ENCODE data around the gene TUBB4B.

TUBB4B gene

DNA sequence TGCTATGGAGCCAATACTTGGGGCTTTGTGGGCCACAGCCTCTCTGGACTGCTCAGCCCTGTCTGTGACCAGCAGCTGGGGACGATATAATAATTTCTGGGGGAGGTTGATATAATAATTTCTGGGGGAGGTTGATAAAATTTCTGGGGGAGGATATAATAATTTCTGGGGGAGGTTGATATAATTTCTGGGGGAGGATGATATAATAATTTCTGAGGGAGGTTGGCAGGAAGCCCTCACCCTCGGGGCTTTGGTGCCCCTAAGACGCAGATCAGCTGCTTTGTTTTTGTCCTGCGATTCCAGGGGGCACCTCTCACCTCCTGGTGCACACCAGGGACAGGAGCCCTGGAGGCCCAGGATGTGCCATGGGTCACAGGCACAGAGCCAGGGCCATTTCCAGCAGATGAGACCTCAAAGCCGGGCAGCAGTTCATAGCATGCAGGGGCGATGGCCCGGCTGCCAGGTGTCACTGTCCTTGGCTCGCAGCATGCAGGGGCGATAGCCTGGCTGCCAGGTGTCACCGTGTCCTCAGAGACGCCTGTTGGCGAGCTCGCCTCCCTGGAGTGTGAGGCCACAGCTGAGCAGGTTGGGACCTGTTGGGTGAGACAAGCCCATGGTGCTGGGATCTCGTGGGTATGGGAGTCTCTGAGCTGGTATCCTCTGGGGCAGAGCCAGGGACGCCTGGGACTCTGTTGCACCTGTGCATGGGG, 32.7 kb downstream of the TUBB4B start:
- no peak for DNase-seq

DNA sequence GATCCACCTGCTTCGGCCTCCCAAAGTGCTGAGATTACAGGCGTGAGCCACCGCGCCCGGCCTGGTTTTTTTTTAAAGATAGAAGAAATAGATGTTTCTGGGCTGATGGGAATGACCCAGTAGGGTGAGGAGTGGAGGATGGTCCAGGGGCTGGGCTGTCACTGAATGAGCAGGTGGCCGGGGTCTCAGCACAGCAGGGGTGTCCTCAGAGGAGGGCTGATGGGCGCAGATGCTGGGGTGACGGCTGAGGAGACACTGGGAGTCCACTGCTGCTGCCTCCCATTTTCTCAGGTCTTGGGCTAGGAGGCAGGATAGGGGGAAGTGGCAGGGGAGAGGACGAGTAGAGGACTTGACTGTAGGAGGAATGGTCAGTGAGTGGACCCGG, 34.1 kb downstream of the TUBB4B start:
- DNase-seq: no peak

DNA sequence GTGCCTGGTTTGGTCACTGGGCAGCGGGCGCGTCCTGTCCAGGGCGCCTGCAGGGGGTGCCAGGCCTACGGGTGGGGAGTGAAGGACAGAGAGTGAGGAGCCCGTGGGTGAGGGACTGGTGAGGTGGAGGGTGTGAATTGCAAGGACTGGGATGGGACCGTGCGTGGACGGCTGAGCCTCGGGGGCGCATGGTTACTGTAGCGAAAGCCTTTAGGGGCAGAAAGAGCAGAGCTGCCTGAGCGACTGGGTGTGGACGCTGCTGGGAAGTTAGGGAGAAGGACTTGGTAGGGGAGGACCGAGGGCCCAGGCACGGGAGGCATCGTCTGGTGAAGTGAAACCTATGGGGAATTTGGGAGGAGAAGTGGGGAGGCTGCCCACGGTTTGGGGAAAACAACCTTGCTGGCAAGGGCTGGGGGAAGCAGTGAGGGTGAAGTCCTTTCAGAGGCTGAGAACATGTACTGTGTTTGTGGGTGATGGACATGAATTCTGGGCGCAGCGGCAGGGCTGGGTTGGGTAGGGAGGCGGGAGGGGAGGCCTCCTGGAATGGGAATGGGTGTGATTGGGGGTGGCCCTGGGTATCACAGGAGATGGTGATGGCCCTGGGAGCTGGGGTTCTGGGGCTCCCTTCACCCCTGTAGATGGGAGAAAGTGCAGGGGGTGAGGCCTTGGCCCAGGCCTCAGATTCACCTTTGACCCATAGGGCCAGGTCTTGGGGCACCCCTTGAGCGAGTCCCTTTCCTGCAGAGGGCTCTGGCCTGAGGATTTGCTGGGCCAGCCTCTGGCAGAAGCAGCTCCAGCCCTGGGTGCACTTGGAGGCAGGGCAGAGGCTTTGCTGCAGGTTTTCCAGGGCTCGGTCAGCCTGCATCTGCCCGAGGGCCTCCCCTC, 34.7 kb downstream of the TUBB4B start:
- DNase-seq: no peak

DNA sequence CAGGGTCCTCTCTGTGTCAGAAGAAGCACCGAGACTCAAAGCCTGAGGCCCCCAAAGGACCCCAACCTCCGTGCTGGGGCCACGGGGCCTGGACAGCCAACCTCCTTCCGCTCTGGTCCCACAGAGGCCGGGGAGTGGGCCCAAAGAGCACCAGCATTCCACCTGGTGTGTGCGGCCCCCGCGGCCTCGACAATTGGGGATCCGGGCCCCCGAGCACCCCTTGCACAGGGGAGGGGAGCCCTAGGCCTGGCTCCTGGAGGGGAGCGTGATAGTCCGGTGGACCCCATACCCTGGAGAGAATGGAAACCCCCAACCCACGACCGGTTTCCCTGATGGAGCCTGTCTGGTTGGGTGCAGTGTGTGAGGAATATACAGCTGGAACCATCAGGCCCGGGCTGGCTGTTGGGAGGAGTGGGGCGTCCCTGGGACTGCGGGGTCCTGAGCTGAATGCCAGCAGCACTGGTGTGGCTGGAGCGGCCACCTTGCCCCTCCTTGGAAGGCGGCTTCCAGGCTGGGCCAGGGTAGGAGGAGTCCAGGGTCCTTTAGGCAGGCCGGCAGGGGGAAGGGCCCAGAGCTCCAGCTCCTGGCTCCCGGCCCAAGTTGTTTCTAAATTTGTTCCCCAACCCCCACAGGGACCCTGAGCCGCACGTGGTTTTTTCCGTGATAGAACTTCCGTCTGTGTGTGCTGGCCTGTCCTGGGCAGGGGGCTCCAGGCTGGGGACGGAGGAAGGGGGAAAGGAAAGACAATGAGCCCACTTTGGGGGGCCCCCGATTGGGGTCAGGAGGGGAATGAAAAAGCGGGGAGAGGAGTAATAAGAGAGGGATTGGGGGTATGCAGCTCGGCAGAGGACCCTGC, 35.6 kb downstream of the TUBB4B start:
- no peak for DNase-seq

DNA sequence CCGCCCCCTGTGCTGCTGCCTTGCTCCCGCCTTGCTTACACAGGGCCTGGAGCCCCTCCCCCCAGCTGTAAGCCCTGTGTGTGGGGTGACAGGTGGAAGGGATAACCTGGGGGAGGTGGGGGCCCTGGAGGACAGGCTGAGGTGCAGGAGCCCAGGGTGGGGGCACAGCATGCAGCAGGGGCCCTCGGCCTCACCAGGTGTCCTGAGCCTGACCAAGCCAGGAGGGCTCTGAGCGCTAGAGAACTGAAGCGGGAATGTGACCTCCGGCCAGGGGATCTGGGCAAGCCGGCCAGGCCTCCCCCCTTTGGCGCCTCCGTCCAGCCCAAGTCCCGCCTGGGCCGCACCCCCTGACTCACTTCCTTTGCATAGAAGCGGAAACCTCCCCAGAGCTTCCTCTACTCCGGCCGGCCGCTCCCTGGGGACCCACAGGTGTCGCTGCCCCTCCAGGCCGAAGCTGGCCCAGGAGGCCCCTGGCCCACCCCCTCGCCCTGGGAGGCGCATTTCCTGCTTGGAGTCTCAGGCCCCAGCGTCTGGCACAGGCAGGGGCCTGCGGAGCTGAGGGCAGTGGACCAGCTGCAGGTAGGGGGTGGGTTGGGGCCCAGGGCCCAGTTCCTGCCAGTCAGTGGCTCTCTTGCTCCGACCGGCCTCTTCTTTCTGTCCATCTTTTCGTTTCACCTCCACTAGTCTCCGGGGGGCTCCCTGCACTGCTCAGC, 36.4 kb downstream of the TUBB4B start, which contains the start of gene TOR4A:
Gene TOR4A (plus strand): TSS at position 398 of the 713 bp plus-strand sequence. CDS start 964 bp downstream, outside the sequence.
- no peak for DNase-seq

DNA sequence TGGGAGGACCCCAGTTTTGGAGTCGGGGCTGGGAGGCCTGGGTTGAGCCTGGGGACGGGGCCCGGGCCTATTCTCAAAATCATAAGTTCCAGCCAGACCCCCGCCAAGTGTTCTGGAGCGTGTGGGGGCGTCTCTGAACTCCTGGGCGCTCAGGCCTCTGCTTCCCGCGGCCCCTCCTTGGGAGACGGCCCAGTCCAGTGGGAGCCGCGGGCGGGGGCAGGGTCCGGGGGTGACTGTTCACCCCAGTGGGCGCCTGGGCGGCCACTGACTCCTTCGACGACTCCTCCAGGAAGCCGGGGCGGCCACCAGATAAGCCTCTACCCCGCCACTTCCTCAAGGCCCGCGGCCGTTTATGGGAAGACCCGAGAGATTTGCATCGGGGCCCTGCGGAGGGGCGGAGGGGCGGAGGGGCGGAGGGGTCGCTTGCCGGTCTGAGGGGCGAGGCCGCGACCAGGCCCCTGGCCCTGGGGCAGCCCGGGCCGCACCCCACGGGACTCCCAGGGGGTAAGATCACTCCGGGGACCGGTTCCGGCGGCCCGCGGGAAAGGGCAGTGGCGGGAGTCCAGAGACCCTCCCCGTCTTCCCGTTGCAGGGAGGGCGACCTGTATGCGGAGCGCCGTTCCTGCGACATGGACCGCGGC, 37.1 kb downstream of the TUBB4B start:
- no peak for DNase-seq

DNA sequence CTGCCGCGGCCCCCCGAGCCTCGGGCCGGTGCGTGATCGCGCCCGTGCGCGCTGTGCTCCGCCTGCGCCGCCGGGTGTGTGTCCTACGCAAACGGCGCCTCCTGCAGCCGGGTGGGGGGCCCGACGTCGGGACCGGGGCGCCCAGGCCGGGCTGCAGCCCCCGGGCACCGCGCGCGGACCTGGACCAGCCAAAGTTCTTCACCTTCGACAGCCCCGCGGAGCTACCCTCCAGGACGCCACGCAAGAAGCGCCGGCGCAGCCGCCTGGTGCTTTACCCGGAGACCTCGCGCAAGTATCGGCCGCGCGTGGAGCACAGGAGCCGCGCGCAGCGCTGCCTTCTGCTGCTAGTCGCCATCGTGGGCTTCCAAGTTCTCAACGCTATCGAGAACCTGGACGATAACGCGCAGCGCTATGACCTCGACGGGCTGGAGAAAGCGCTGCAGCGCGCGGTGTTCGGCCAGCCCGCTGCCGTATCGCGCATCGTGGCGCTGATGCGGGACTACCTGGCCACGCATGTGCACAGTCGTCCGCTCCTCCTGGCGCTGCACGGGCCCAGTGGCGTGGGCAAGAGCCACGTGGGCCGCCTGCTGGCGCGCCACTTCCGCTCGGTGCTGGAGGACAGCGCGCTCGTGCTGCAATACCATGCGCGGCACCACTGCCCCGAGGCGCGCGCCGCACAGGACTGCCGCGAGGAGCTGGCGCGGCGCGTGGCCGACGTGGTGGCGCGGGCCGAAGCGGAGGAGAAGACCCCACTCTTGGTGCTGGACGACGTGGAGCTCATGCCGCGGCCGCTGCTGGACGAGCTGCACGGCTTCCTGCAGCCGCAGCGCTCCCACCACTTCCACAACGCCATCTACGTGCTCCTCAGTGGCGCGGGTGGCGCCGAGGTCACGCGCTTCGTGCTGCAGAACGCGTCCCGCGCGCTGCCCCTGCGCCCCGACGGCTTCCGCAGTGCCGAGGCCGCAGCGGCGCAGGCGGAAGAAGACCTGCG, 37.9 kb downstream of the TUBB4B start:
- DNase-seq: no peak

DNA sequence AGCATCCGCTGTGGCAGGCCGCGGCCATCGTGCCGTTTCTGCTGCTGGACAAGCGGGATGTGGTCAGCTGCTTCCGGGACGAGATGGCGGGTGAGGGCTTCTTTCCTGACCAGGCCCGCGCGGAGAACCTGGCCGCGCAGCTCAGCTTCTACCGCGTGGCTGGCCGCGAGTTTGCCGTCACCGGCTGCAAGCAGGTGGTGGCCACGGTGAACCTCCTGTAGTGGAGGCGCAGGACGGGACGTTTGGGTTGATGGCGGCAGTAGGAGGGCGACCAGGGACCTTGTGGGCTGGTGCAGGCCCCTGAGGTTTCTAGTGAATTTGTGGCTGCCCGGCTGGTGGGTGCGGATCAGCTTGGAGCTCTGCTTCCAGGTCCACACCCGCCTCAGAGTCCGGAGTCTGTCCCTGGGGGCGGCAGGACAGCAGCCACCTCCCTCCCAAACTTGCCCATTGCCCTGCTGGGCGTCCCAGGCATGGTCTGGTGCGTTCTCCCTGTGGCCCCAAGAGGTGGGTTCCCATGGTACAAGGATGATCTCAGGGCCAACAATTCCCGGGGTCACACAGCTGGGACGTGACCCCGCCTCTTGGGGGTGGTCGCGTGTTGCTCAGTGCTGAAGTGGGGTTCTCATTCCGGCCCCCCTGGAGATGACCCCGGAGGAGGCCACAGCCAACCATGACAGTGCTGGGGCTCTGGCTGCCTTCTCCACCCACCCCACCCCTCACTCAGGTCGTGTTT, 38.8 kb downstream of the TUBB4B start:
- no peak for DNase-seq

DNA sequence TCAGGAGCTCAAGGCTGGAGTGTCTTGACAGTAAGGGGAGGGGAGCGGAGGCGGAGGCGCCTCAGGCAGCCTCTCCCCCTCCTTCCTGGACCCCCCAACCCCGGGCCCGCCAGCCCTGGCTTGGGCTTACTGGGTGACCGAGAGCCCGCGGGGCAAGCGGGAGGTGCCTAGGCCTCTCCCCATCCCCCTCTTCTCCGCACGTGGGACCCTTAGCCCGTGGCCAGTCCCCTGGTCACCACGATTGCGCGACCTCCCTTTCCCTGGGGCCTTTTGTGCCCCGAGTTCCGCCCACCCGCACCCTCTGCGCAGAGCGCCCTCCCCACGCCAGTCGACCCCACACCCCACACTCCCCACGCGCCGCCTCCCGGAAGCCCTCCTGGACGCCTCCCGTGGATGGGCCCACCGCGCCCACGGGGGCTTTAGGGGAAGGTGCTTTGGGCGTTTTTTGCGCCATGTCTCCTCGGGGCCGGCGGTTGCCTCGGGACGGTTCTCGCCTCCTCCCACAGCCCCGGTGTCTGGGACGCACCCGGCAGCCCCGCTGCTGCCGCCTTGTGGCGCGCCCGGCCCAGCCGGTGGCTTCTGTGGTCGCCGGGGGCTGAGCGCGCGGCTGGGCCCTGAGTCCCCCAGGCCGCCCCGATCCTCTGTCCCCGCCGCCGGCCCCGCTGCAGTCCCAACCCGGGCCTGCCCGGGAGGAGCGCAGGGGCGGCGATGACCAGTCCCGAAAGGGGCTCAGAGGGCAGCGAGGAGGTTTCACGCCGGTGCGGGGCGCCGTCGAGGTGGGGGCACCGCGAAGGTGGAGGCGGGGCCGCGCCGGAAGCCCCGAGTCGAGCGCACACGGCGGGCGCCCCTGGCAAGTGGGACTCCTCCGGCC, 39.6 kb downstream of the TUBB4B start:
- no peak for DNase-seq

DNA sequence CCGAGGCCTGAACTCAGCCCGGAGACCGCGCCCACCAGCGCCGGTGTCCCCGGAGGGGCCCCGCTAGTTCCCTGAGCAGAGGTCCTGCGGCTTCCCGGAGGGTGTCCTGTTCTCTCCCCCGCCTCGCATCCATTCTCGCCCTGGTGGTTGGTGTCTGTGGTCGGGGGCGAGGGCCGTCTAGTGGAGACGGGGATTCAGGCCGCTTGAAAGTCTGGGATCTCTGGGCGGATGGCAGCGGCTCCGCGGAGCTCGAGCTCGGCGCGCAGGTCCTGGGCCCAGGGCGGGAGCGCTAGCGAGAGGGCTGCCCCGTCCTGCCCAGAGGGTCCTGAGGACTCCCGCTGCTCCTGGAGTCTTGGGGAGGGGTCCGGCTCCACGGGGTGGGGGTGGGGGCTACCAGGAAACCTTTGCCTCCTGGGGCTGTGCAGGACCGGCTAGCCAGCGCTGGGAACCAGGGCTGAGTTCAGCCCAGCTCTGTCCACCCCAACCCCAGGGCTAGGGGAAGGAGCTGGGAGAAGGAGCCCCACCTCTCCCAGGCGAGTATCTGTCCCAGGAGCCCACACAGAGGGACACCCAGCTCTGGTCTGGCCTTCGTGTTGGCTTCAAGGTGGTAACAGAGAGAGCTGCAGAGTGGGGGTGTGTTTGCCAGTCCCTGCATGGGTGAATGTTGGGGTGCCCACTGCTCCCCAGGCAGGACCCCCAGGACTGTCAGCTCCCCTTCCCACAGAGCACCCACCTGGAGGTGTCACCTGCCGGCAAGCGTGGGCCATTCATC, 40.4 kb downstream of the TUBB4B start:
- no peak for DNase-seq

DNA sequence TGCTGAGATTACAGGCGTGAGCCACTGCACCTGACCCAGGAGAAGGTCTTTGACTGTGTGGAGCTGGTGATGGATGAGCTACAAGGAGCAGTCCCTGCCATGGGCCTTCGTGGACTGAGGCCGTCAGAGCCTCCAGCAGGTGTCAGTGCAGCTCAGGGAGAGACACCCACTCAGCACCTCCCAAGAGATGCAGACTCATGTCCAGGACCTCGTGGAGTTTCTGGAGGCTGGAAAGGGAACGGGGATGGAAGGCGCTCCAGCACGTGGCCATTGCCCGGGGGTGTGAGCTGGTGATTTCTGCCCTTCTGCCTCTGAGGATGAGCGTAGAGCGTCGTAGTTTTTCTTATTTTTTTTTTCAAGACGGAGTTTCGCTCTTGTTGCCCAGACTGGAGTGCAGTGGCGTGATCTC, 45.9 kb downstream of the TUBB4B start:
- no peak for DNase-seq

DNA sequence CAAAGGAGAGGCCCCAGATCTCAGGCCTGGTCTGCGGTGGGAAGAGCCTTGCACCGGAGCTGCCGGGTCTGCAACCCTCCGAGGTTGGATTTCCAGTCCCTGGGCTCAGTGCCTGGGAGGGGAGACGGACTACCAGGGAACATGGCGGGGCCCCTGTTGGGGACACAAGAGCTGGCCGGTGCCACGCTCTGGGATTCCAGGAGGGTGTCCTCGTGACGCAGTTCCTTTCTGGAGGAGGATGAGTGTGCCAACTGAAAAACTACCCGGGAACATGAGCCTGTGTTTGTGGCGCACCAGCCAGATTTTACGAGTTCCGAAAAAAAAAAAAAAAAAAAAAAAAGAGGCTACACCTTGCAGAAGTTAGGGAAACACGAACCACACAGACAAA, 52.0 kb downstream of the TUBB4B start:
- no peak for DNase-seq

Measured in hippocampal formation (tissue), 2 donors.